Breast epithelium (tissue), 4 donors: ENCODE results near the gene SCN1A. TPM values are rescaled to one million over a fixed set of nuclear protein-coding genes. Genes with fewer than 3 reads are reported as not detected.

Source experiments
- DNase-seq, 2 donors: peaks; one replicate each; pipeline ENCODE4 v3.0.0-alpha.2; 2019; ENCODE audit warnings: low spot score in 2 of 2
- H3K27ac ChIP-seq, 2 donors: fragments of 200-600 bp; sonication (generic) in 1 of 2; one replicate each; pipeline ENCODE4 v1.5.1; 2016 to 2019; ENCODE audit warnings: mild to moderate bottlenecking in 1 of 2
- H3K27me3 ChIP-seq, 2 donors: fragments of 200-600 bp; sonication (generic) in 1 of 2; one replicate each; pipeline versions ENCODE4 v1.5.1 to v1.6.0; 2017 to 2019; ENCODE audit warnings: control low read depth in 1 of 2, mild to moderate bottlenecking in 1 of 2
- H3K36me3 ChIP-seq: fragments of 200-600 bp; one replicate; pipeline ENCODE4 v1.5.1; 2019
- H3K4me1 ChIP-seq, 2 donors: fragments of 200-600 bp; sonication (generic); one replicate each; pipeline ENCODE4 v1.5.1; 2016 to 2019; ENCODE audit warnings: control low read depth in 1 of 2
- H3K4me3 ChIP-seq, 3 donors: fragments of 200-600 bp; sonication (generic); 1 replicate in 2 of 3; 2 replicates in 1 of 3; pipeline ENCODE4 v1.5.1; 2016 to 2019; ENCODE audit warnings: mild to moderate bottlenecking in 3 of 3, moderate library complexity in 2 of 3
- H3K9me3 ChIP-seq, 2 donors: fragments of 200-600 bp; sonication (generic) in 1 of 2; one replicate each; pipeline ENCODE4 v1.5.1; 2016 to 2019; ENCODE audit warnings: control low read depth in 1 of 2
- POLR2A ChIP-seq: fragments of 450-650 bp; IDR thresholded peaks from one replicate; pipeline ENCODE4 v1.6.1; 2016; ENCODE audit warnings: antibody characterized with exemption, mild to moderate bottlenecking, moderate library complexity
- POLR2AphosphoS5 ChIP-seq, 3 donors: sonication (generic); formaldehyde crosslinking; IDR thresholded peaks; one replicate each; pipeline ENCODE4 v1.6.1; 2017; ENCODE audit warnings: antibody characterized with exemption in 3 of 3
- intact Hi-C: fragments of 100-400 bp; cut with DNase I; formaldehyde crosslinking; loops from one replicate; pipeline ENCODE4 v1.15.1; 2023; ENCODE audit warnings: low total_unique reads
- total RNA-seq, 3 donors: library from RNA; depleted of rRNA; stranded (reverse); fragments of >200 nt; gene quantifications; one replicate each; pipeline ENCODE4 v1.1.0, GENCODE V29; 2016
- TF ChIP-seq, protein P1 (sequence below), 3 donors: fragments of 450-650 bp; IDR thresholded peaks; one replicate each; pipeline ENCODE4 v1.5.1; 2016 to 2017; ENCODE audit warnings: antibody characterized with exemption in 3 of 3, mild to moderate bottlenecking in 3 of 3, moderate library complexity in 3 of 3

The SCN1A gene
- total RNA-seq, 3 donors from 2014 or later, result not detected

GRCh38 chr2:166044853-166045483, 82.9 kb downstream of the SCN1A start:
- intact Hi-C loops, result no loop called here
- Histone ChIP-seq H3K4me3 (no peak overlapping the region), H3K9me3 (no peaks in the 10 kb centered on the region), H3K27ac (no peak overlapping the region), H3K27me3 (no peaks in the 10 kb centered on the region), H3K4me1 (no peaks in the 10 kb centered on the region), H3K36me3 (no peaks in the 10 kb centered on the region)
- no peak for DNase-seq
- TF ChIP-seq POLR2A (no peak), POLR2AphosphoS5 (IDR thresholded peaks at IDR 0.05) (no peak)
- TF ChIP-seq, protein P1, sequence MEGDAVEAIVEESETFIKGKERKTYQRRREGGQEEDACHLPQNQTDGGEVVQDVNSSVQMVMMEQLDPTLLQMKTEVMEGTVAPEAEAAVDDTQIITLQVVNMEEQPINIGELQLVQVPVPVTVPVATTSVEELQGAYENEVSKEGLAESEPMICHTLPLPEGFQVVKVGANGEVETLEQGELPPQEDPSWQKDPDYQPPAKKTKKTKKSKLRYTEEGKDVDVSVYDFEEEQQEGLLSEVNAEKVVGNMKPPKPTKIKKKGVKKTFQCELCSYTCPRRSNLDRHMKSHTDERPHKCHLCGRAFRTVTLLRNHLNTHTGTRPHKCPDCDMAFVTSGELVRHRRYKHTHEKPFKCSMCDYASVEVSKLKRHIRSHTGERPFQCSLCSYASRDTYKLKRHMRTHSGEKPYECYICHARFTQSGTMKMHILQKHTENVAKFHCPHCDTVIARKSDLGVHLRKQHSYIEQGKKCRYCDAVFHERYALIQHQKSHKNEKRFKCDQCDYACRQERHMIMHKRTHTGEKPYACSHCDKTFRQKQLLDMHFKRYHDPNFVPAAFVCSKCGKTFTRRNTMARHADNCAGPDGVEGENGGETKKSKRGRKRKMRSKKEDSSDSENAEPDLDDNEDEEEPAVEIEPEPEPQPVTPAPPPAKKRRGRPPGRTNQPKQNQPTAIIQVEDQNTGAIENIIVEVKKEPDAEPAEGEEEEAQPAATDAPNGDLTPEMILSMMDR (IDR thresholded peaks at IDR 0.05), result no peak

DNA sequence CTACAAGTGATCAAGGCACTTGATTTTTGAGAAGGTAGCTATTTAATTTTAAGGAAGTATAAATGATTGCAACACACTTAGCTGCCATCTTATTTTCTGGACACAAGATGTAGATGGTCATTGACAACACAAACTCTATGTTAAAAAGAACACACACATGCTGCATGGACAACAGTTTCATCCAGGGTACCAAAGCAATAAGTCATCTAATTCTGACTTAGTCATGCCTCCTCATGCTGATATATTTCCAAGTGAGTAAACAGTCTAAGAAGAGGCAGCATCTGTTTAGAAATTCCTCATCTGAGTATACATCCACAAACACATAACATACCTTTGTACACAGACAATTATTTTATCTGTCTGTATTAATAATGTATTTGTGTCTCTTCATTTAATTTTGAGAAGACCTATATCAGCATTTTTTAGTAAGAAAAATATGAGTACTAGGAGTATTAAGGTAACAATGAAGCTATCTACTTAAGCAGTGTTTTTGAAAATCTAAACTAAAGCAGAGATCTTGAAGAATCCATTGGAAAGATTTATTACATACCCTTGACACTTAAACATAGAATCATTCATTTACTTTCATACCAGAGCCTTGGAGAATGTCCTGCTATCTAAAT, 84.9 kb downstream of the SCN1A start:
- no peaks in the 10 kb centered on the region for H3K9me3 ChIP-seq
- intact Hi-C loops, result no loop called here

DNA sequence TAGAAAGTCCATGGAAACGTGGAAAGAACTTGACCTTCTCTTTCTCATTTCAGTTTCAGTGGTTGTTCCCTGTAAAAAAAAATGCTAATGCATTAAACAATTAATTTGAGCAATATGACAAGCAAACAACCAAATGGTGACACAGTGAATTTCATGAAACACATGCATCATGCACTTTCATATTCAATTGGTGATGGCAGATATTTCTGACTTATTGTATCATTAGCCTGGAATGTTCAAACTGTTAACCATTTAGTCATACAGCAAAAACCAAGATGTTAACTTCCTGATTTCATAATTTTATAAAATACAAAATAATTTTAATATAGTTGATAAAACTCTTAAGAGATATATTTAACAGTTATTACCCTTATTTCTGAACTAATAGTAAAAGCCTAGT, 85.5 kb downstream of the SCN1A start:
- Histone ChIP-seq H3K4me3 (no peak overlapping the region), H3K4me1 (no peaks in the 10 kb centered on the region), H3K27ac (no peak overlapping the region), H3K36me3 (no peaks in the 10 kb centered on the region), H3K9me3 (no peaks in the 10 kb centered on the region), H3K27me3 (no peaks in the 10 kb centered on the region)
- intact Hi-C loops, result no loop called here
- no peak for DNase-seq
- TF ChIP-seq POLR2A (no peak), POLR2AphosphoS5 (IDR thresholded peaks at IDR 0.05) (no peak)
- TF ChIP-seq, protein P1 (IDR thresholded peaks at IDR 0.05), result no peak

More for the DNA sequence above, 84.9 kb downstream of the SCN1A start:
- no peak overlapping the region for H3K4me3 ChIP-seq
- H3K4me1 ChIP-seq, result no peaks in the 10 kb centered on the region
- no peak overlapping the region for H3K27ac ChIP-seq
- no peak for DNase-seq
- no peaks in the 10 kb centered on the region for H3K36me3 ChIP-seq
- TF ChIP-seq, protein P1 (IDR thresholded peaks at IDR 0.05), result no peak
- no peak for TF ChIP-seq POLR2AphosphoS5 (IDR thresholded peaks at IDR 0.05)
- no peaks in the 10 kb centered on the region for H3K27me3 ChIP-seq

GRCh38 chr2:166041613-166042012, 86.2 kb downstream of the SCN1A start:
- H3K36me3 ChIP-seq, result no peaks in the 10 kb centered on the region
- no peaks in the 10 kb centered on the region for H3K27me3 ChIP-seq
- no peak overlapping the region for H3K4me3 ChIP-seq
- intact Hi-C loops, result no loop called here
- no peaks in the 10 kb centered on the region for H3K4me1 ChIP-seq
- no peak for DNase-seq
- H3K27ac ChIP-seq, result no peak overlapping the region
- TF ChIP-seq, protein P1 (IDR thresholded peaks at IDR 0.05), result no peak
- TF ChIP-seq POLR2A, result no peak
- H3K9me3 ChIP-seq, result no peaks in the 10 kb centered on the region

GRCh38 chr2:166032361-166032760, 95.5 kb downstream of the SCN1A start:
- intact Hi-C loops, result no loop called here
- H3K36me3 ChIP-seq, result no peaks in the 10 kb centered on the region
- H3K27ac ChIP-seq, result no peak overlapping the region
- no peak for DNase-seq
- no peaks in the 10 kb centered on the region for H3K9me3 ChIP-seq
- H3K4me3 ChIP-seq, result no peak overlapping the region
- H3K27me3 ChIP-seq, result no peaks in the 10 kb centered on the region
- TF ChIP-seq POLR2AphosphoS5 (IDR thresholded peaks at IDR 0.05) (no peak), POLR2A (no peak)
- TF ChIP-seq, protein P1 (IDR thresholded peaks at IDR 0.05), result no peak
- H3K4me1 ChIP-seq, result no peaks in the 10 kb centered on the region
